ENCODE data around the gene DSTYK.

Gene DSTYK

GRCh38 chr1:205204552-205204951, 7.0 kb downstream of the DSTYK start:
- DNase-seq (ENCODE audit: low read depth) = no peak
- TF ChIP-seq CTCF (IDR thresholded peaks at IDR 0.05; ENCODE audit: insufficient read depth, low read depth, low read length, missing control alignments) = no peak
- no peak overlapping the region for H3K4me3 ChIP-seq (ENCODE audit: low read length)

GRCh38 chr1:205199931-205200299, 11.6 kb downstream of the DSTYK start:
- no peak for DNase-seq (ENCODE audit: low read depth)
- no peak overlapping the region for H3K4me3 ChIP-seq (ENCODE audit: low read length)
- no peak for TF ChIP-seq CTCF (IDR thresholded peaks at IDR 0.05; ENCODE audit: insufficient read depth, low read depth, low read length, missing control alignments)

GRCh38 chr1:205199090-205199930, 12.2 kb downstream of the DSTYK start:
- no peak overlapping the region for H3K4me3 ChIP-seq (ENCODE audit: low read length)
- no peak for TF ChIP-seq CTCF (IDR thresholded peaks at IDR 0.05; ENCODE audit: insufficient read depth, low read depth, low read length, missing control alignments)
- peak; percentile 21 for DNase-seq (ENCODE audit: low read depth)

- no peak for DNase-seq (ENCODE audit: low read depth)
- no peak overlapping the region for H3K4me3 ChIP-seq (ENCODE audit: low read length)
- TF ChIP-seq CTCF (IDR thresholded peaks at IDR 0.05; ENCODE audit: insufficient read depth, low read depth, low read length, missing control alignments) = no peak
These were observed 19.2 kb downstream of the DSTYK start for GRCh38 chr1:205192287-205192686.

- no peak overlapping the region for H3K4me3 ChIP-seq (ENCODE audit: low read length)
- no peak for DNase-seq (ENCODE audit: low read depth)
- no peak for TF ChIP-seq CTCF (IDR thresholded peaks at IDR 0.05; ENCODE audit: insufficient read depth, low read depth, low read length, missing control alignments)
These were observed 19.9 kb downstream of the DSTYK start for GRCh38 chr1:205191622-205192021.

GRCh38 chr1:205190845-205191577, 20.5 kb downstream of the DSTYK start:
- TF ChIP-seq CTCF (IDR thresholded peaks at IDR 0.05; ENCODE audit: insufficient read depth, low read depth, low read length, missing control alignments) = no peak
- DNase-seq (ENCODE audit: low read depth) = no peak
- no peak overlapping the region for H3K4me3 ChIP-seq (ENCODE audit: low read length)
